ENCODE results near the gene SMIM24.
"Not testable (repeated sequence)": the region's sequence is repeated elsewhere in the genome, so short reads cannot be mapped to it uniquely, and the experiment has no call there.

The SMIM24 gene

DNA sequence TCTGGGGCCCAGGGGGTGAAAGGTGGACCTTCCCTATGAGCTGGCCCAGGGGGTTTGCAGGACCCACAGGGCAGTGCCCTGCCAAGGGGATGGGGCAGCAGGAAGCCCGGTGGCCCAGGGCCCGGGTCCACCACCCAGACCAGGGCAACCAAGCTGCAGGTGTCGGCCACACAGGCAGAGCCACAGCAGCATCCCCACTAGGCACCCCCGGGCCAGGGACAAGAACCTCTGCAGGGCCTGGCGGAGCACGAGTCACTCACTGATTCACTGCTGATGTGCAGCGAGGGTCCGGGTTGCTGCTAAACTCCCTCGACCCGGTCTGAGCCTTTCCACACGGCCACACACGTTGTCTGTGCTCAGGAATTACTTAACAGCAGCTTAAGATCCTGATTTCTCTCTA, 34.6 kb upstream of the SMIM24 start:
- DNase-seq (ENCODE audit: low read depth in 2 of 2): no peak

DNA sequence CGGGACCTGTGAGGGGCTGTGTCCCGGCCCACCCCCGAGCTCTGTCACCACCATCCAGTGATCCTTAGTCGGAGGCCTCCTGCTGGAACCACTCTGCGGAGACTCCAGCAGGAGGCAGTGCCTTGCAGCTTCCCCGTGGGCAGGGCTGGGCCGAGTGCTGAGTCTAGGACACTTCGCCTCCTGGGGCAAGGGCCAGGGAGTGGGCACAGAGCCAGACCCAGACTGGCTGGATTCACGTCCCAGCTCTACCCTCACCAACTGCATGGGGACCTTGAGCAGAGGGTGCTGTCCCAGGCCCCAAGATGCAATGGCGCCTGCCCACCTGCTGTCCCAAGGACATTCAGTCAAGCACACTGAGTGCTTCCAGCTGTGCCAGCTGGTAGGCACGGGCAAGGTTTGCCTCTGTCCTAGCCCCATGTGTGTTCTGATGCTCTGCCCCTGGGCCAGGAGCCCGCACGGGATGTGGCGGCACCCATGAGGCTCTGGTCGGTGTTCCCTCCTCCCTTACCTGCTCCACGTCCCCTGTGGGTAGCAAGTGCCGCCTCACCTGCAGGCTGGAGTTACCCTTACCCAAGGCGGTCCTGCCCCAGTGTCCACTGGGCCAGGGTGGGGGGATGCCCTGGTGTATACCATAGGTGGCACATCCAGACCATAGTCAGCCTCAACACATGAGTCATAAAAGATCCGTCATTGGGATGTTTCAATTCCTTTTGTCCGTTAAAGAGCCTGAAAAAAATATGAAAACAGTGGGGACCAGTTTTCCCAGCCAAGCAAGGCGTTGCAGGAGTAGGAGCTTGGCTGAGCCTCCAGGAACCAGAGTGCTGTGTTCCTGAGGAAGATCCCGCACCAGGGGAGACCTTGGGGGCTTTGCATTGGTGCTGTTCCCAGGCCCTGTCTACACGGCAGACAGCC, 33.2 kb upstream of the SMIM24 start:
- DNase-seq (ENCODE audit: low read depth in 2 of 2): no peak

DNA sequence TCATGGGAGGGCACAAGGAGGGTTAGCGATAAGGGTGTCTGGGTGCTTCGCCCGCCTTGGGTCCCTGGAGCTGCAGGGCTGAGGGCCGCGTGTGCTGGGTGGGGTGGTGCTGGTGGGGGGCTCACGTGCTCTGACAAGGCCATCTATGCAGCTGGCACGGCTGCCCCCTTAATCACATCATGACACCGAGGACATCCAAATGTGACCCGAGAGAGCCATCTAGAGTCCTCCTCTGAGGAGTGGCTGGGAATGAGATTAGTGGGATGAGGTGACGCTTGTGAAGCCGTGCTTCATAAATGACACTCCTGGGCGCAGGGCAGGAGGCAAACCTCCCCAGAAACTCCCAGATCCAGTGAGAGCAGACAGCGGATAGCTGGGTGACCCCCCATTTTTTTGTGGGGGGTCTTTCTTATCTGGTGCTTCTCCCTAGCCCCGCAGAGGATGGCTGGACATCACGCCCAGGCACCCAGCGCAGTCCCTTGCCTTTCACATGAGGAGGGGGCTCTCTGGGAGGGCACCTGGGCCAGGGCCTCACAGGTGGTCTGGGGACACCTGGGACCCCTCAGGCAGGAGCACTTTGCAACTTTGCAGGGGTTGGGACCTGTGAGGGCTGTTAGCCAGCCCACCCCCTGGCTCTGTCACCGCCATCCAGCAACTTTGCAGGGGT, 32.4 kb upstream of the SMIM24 start:
- no peak for DNase-seq (ENCODE audit: low read depth in 2 of 2)

DNA sequence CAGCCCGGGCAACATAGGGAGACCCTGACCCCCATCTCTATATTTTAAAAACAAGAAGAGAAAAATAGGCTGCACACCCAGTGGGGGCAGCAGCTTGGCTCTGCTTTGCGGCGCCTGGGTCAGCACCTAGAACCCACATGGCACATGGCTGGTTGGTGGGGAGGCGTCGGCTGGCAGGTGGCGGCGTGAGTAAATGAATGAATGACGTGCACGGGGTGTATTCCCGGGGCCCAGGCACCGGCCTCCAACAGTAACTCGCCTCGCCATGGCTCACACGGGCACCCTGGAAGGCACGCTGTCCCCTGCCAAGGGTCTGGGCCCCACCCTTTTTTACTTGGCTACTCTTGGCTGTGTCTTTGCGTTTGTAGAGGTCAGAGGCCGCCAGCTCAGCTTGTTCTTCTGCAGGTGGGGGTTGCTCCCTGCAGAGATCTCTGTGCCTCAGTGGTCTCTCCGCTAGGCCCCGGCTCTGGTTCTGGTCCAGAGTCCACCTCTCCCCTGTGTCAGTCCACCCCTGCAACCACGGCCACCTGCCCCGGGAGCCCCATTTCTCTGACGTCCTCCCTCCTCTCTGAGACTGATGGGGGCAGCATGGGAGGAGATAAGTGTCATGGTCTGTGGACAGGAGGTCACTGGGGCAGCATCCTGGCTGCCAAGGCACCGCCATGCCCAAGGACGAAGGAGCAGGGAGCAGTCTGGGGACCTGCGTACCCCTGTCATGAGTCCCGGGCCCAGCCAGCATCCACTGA, 31.4 kb upstream of the SMIM24 start:
- no peak for DNase-seq (ENCODE audit: low read depth in 2 of 2)

DNA sequence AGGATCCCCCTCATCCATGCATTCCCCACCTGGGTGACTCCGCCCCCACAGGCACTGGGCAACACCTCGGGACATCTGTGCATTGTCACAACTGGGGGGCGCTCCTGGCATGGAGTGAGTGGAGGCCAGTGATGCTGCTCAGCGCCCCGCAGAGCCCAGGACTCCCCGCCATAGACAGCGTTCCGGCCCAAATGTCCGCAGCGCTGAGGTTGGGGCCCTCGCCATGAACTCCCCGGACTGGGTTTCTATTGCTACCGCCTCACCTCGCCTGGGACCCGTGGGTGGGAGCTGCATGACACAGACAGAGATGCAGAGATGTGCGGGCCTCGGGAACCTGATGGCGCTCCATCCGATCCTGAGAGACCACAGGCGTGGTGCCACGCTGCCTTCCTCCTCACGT, 30.4 kb upstream of the SMIM24 start:
- DNase-seq (ENCODE audit: low read depth in 2 of 2): no peak

DNA sequence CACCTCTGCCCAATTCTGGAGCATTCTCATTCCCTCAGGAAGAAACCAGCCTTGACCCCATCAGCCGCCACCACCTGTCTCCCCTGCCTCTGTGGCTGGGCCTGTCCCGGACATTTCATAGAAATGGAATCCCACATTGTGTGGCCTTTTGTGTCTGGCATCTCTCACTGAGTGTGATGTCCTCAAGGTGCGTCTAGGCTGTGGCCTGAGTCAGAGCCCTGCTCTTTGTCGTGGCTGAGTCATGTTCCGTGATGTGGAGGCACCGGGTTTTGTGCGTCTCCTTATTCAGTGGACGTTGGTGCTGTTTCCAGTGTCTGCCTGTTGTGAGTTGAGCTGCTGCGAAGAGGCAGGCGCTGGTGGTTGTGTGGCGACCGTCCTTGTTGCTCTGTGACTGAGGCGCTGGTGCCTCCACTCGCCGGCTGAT, 29.3 kb upstream of the SMIM24 start:
- DNase-seq (ENCODE audit: low read depth in 2 of 2): no peak

DNA sequence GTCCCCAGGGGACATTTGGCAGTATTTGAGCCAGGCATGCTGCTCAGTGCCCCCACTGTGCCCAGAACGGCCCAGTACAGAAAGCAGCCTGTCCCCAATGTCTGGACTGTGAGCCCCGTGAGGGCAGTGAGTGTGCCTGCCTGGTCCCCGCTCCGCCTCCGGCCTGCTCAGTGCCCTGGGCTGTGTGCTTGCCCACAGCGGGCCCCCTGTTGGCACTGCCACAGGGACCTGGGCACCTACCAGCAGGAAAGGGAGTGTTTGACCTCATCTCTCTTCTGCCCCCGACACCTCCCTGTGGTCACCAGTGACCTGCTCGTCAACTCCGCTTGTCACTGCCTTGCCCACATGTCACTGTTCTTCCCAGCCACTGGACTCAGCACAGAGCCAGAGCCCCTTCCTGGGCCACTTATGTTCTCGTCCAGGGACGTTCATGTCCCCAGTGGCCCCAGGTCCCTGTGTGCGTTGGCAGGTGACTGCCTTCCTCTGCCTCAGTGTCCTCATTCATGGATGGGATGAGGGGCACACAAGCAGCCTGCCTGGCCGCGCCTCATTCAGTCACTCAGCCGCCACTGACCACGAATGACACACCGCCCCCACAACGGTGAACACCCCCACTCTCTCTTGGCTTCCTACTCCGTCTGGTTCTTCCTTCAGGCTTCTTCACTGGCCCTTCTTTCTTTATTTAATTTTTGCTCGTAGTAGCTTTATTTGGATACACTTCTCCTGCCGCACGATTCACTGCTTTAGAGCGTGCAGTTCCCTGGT, 28.6 kb upstream of the SMIM24 start:
- DNase-seq (ENCODE audit: low read depth in 2 of 2): no peak

DNA sequence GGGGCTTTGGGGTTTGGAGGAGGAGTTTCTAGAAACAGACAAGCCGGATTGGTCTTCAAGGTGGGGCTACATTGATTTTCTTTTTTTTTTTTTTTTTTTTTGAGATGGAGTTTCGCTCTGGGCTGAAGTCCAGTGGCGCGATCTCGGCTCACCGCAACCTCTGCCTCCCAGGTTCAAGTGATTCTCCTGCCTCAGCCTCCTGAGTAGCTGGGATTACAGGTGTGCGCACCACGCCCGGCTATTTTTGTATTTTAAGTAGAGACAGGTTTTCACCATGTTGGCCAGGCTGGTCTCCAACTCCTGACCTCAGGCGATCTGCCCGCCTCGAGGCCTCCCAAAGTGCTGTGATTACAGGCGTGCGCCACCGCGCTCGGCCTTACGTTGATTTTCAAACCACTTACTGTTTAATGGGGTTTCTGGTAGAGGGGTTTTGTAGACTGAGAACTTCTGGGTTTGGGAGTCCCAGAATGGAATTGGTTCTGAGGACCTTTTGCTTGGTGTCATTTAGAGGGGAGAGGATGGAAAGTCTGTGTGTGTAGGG, 27.9 kb upstream of the SMIM24 start:
- not testable (repeated sequence) for DNase-seq (ENCODE audit: low read depth in 2 of 2)

DNA sequence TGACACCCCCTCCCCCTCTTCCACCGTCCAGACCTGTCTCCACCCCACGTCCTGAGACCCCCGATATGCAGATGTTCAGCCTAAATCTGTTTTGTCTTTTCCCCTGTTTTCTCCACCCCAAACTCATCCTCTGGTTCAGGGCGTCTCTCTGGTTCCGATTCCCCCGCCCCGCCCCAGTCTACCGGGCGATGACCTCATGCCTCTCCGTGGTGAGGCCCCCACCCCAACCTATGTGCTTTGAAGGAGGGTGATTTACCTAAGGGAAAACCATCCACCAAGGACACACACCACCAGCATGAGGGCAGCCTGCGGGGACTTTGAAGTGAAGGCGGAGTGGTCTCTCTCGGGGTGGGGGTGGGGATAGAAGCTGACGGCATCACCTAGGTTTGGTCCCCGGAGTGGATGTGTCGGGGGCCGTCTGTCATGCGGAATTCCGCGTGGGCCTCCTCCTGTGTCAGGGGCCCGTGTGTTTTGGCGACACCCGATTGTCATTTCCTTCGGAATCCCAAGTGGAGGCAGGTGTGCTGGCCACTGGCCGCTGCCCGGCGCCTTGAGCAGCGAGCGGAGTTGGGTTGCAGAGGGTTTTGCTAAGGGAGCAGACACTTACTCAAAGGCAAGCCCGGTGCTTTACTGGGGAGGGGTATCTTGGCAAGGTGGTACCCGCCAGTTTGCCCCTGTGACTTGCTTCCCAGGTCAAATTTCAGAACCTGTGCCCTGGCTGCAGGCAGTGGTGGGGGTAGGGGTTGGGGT, 27.2 kb upstream of the SMIM24 start:
- peak in 1 of 2 donors; percentile 30 for DNase-seq (ENCODE audit: low read depth in 2 of 2)

DNA sequence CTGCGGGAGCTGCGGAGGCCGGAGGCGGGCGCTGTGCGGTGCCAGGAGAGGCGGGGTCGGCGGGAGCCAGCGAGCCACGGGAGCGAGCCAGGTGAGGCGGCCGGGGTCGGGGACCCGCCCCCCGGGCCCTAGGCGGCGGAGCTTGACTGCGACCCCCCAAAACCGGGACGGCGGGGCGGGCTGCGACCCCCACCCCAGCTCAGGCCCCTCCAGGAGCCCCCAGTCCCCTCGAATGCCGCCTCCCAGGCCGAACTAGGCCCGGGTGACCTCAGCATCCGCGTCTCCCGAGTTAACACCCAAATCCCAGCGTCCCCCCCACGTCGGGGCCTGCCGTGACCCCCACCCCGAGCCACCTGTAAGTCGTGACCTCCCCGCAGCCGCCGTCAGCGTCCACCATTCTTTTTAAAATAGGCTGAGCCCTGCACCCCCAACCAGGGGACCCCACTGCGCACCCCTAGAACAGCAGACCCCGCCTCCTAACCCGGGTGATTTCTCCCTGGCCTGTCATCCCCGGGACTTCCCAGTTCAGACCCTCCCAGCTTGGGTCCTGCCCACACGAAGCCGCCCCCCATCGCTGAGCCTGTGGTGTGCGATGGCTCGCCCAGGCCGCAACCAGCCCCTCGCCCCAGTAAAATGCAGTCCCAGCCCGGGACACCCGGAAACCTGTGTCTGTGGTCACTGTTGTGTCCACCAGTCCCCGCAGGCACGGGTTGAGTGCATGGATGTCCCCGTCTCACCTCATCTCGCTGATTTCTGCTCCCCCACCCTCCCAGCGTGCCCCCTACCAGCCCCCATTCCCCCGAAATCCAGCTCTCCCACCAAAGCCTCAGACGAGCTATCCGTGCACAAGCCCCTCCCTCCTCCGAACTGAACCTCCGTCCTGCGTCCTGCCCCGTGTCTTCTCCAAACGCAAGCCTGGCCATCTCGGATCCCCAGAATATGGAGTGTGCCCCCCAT, 26.3 kb upstream of the SMIM24 start:
- DNase-seq (ENCODE audit: low read depth in 2 of 2): no peak

DNA sequence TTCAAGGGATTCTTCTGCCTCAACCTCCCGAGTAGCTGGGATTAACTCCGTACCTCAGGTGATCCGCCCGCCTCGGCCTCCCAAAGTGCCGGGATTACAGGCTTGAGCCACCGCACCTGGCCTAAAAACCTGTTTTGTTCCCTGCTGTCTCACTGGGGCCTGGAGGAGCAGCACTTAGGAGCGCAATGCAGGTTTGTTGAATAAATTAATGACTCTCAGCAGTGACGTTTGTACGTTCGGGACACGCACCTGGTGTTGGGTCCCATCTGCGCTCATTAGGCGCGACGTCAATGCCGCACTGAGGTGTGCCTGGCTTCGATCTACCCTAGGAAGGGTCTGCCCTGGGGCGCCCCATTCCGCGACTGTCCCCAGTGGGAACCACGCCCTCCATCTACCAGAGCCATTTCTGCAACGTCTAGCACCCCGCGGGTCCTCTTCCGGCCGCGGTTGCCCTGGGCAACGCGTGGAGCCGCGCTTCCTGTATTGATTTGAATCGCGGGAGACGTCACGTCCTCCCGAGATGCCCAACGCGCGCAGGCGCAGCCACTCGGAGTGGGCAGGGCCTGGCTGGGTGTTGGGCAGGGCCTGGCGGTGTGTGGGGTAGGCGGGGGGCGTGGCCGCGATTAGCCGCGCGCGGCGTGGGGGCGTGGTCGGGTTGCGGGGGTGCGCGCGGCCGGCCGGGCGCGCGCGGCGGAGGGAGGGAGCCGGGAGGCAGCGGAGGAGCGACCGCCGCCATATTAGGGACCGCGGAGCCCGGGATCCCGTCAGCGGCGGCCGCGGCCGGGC, 25.5 kb upstream of the SMIM24 start, which contains the start of gene FZR1:
FZR1 (plus strand) TSS at position 714 of the 786 bp plus-strand sequence. CDS start 16,679 bp downstream, outside the sequence.
- DNase-seq (ENCODE audit: low read depth in 2 of 2): peak; percentile 99 to 100

DNA sequence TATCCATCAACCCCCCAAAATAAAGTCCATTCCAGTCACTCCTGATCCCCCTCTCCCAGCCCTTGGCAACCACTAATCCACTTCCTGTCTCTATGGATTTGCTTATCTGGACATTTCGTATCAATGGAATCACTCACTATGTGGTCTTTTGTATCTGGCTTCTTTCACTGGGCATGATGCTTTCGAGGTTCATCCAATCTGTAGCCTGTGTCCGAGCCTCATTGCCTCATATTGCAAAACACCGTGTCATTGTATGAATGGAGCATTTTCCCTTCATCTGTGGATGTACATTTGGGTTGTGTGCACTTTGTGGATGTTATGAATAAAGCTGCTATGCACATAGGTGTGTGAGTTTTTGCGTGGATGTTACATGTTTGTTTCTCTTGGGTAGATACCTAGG, 24.4 kb upstream of the SMIM24 start:
- no peak for DNase-seq (ENCODE audit: low read depth in 2 of 2)

DNA sequence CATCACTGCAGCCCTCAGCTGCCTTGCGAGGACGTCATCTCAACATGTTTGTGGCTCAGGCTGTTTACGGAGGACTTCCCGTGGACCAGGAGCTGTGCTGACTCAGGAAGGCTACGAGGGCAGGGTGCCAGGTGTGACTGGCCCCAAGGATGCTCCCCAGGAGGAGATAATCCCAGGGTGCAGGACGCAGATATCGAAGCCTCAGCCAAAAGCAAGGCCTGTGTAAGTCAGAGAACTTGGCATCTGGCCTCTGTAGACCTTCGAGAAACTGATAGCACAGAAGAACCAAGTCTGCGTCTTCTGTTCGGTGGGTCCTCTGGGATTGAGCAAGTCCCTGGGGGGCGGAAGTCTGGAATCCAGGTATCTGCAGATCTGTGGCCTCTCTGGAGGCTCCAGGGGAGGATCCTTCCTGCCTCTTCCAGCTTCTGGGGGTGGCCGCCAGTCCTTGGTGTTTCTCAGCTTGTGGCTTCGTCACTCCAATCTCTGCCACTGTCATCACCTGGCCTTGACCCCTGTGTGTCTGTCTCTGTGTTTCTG, 22.8 kb upstream of the SMIM24 start:
- DNase-seq (ENCODE audit: low read depth in 2 of 2): no peak

DNA sequence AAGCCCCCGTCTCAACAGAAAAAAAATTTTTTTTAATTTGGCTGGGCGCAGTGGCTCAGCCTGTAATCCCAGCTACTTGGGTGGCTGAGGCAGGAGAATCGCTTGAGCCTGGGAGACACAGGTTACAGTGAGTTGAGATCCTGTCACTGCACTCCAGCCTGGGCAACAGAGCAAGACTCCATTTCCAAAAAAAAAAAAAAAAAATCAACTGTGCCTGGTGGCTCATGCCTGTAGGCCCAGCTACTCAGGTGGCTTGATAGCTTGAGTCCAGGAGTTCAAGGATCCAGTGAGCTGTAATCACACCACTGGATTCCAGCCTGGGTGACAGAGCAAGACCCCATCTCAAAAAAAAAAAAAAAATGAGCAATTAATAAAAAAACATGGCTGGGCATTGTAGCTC, 21.5 kb upstream of the SMIM24 start:
- no peak for DNase-seq (ENCODE audit: low read depth in 2 of 2)

DNA sequence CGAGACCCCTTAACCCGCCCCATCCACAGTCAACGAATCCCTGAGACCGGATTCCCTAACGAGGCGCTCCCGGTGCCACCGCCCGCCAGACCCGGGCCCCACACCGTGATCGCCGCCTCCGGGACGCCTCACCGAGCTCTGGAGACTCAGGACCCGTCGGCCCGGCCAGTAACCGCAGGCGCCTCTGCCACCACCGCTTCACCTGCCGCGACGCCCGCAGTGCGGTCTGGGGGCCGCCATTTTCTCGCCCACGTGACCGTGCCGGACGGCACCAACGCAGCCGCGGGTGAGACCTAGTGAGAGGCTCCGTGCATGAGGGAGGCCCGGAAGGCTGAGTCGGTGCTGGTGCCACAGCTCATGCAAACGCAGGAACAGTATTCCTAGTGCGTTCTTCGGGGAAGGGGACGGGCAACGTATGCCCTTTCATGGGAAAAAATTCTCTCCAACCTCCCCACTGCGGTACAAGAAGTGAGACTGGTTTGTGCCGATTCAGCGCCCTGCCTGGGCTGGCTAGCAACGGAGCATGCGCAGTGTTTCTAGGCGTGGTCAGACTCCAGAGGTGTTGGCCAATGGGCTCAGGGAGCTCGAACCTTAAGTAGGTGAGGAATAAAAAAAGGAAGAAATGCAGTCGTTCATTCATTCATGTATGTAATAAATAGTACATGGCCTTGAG, 20.2 kb upstream of the SMIM24 start, which contains the start of gene DOHH:
DOHH (minus strand) TSS at position 246 of the 673 bp plus-strand sequence. CDS start 3,860 bp downstream, outside the sequence.
- peak; percentile 89 for DNase-seq (ENCODE audit: low read depth in 2 of 2)

DNA sequence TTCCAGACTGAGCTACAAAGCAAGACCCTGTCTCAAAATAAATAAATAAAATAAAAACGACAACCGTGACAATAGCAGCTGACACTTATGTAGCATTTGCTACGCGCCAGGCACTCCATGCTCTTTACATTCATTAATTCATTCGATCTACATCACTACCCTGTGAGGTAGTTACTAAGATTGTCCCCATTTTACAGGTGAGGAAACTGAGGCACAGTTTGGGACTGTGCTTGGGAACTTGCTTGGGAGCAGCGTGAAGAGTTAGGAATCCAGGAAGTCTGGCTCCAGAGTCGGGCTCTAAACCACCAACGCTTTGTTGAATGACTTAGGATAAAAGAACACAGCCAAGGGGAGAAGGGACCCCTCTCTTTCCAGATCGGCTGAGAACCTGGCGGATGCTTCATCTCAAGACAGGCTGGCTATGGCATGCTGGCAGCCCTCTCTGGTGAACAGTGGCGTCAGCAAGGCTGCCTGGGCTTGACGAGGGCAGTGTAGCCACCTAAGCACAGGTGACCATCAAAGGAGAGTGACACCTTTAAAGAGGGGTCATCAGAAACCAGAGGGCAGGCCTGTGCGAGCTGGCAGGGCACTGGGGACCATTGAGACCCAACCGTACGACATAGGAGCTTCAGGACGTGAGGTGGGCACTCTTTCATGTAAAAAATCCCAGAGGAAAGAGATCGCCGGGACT, 19.6 kb upstream of the SMIM24 start:
- DNase-seq (ENCODE audit: low read depth in 2 of 2): no peak
